Measurements from ENCODE around the gene DCAF10.
"Not testable (repeated sequence)": the region's sequence is repeated elsewhere in the genome, so short reads cannot be mapped to it uniquely, and the experiment has no call there.

Gene DCAF10

GRCh38 chr9:37906312-37907239 lies 106.0 kb downstream of the DCAF10 start:
- H3K4me1 Mint-ChIP-seq = peaks cover 16% of the 10 kb centered on the region
- ATAC-seq = no peak
- no peaks in the 10 kb centered on the region for H3K36me3 Mint-ChIP-seq
- H3K4me3 Mint-ChIP-seq = no peak overlapping the region
- H3K9me3 Mint-ChIP-seq = no peaks in the 10 kb centered on the region
- no peak overlapping the region for H3K27ac Mint-ChIP-seq
- no peaks in the 10 kb centered on the region for H3K27me3 Mint-ChIP-seq

DNA sequence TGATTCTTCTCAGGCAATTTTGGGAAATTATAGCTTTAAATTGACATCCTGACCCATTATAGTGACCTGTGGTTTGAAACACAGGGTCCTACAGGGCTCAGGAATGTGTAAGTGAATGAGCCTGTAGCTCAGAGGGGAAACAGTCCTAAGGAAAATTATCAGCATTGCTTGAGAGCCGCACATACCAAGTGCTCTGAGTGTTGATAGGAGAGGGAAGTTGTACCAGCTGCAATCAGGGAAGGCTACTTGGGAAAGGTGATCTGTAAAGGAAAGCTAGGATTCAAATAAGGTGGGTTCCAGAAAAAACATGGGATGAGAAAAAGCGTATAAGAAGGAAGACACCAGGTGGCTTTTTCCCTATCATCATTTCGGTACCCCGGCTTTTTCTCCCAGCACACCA lies 107.7 kb downstream of the DCAF10 start:
- H3K4me3 Mint-ChIP-seq = no peak overlapping the region
- H3K27me3 Mint-ChIP-seq = no peaks in the 10 kb centered on the region
- ATAC-seq = no peak
- H3K27ac Mint-ChIP-seq = no peak overlapping the region
- H3K4me1 Mint-ChIP-seq = peaks cover 10% of the 10 kb centered on the region
- H3K36me3 Mint-ChIP-seq = no peaks in the 10 kb centered on the region
- H3K9me3 Mint-ChIP-seq = no peaks in the 10 kb centered on the region

DNA sequence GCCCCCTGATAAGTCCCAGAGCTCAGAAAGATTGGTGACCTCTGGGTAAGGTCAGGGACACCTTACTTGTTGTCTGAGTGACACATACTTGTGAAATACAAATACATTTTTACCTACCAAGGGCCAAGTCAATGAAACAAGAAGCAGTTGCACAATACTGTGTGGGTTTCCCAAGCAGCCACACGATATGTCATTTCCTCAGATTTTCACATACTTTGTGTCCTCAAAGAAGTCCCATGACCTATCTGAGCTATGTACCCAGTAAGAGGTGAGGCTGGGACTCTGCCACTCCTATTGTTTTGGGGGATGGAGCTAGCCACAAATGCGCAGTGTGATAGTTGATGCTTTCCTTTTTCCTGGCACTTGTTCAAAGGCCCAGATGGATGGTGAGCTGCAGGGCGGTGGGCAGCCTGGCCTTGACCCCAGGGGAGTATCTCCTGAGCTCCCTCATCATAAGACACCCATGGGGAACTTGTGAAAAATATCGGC lies 108.1 kb downstream of the DCAF10 start:
- Mint-ChIP-seq H3K27ac (no peak overlapping the region), H3K4me3 (no peak overlapping the region), H3K36me3 (no peaks in the 10 kb centered on the region), H3K9me3 (no peaks in the 10 kb centered on the region), H3K4me1 (peaks cover 15% of the 10 kb centered on the region), H3K27me3 (no peaks in the 10 kb centered on the region)
- no peak for ATAC-seq

- H3K27me3 Mint-ChIP-seq = no peaks in the 10 kb centered on the region
- no peak for ATAC-seq
- no peak overlapping the region for H3K4me3 Mint-ChIP-seq
- H3K9me3 Mint-ChIP-seq = no peaks in the 10 kb centered on the region
- no peaks in the 10 kb centered on the region for H3K36me3 Mint-ChIP-seq
- peaks cover 13% of the 10 kb centered on the region for H3K4me1 Mint-ChIP-seq
- no peak overlapping the region for H3K27ac Mint-ChIP-seq
Observed at GRCh38 chr9:37909326-37909725, 108.7 kb downstream of the DCAF10 start.

GRCh38 chr9:37909836-37910235 lies 109.2 kb downstream of the DCAF10 start:
- H3K4me1 Mint-ChIP-seq, H3K27me3 Mint-ChIP-seq, H3K27ac Mint-ChIP-seq, H3K36me3 Mint-ChIP-seq, ATAC-seq, H3K4me3 Mint-ChIP-seq, H3K9me3 Mint-ChIP-seq: not testable (repeated sequence)

- no peaks in the 10 kb centered on the region for H3K27me3 Mint-ChIP-seq
- H3K4me3 Mint-ChIP-seq = no peak overlapping the region
- H3K4me1 Mint-ChIP-seq = peaks cover 7% of the 10 kb centered on the region
- no peak for ATAC-seq
- H3K36me3 Mint-ChIP-seq = no peaks in the 10 kb centered on the region
- H3K9me3 Mint-ChIP-seq = no peaks in the 10 kb centered on the region
- no peak overlapping the region for H3K27ac Mint-ChIP-seq
Observed at GRCh38 chr9:37910271-37910670, 109.7 kb downstream of the DCAF10 start.

DNA sequence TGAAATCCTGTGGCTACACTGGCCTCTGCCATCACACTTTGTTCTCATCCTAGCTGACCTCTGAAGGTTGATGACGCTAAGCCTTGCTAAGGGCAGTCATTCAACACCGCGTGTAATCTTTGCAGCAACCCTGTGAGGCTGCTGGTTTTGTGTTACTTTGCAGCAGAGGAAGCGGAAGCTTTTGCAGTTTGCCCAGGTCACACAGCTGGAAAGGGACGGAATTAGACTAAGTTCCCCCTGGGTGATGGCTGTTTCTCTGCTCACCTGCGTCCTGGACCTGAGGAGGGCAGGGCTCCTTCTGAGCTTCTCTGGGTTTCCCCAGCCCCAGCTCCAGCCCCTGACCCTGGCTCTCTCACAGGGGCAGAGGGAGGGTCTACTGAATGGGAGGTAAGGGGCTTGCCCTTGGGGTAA lies 110.7 kb downstream of the DCAF10 start:
- H3K36me3 Mint-ChIP-seq = no peaks in the 10 kb centered on the region
- no peak overlapping the region for H3K27ac Mint-ChIP-seq
- no peak for ATAC-seq
- H3K27me3 Mint-ChIP-seq = no peaks in the 10 kb centered on the region
- no peak overlapping the region for H3K4me3 Mint-ChIP-seq
- no peaks in the 10 kb centered on the region for H3K9me3 Mint-ChIP-seq
- H3K4me1 Mint-ChIP-seq = peaks cover 7% of the 10 kb centered on the region

- H3K9me3 Mint-ChIP-seq = no peaks in the 10 kb centered on the region
- peaks cover 7% of the 10 kb centered on the region for H3K4me1 Mint-ChIP-seq
- H3K4me3 Mint-ChIP-seq = no peak overlapping the region
- H3K27me3 Mint-ChIP-seq = no peaks in the 10 kb centered on the region
- H3K36me3 Mint-ChIP-seq = no peaks in the 10 kb centered on the region
- no peak overlapping the region for H3K27ac Mint-ChIP-seq
- ATAC-seq = peak; percentile 79
Observed at GRCh38 chr9:37913480-37914153, 113.0 kb downstream of the DCAF10 start.

GRCh38 chr9:37914154-37914551 lies 113.6 kb downstream of the DCAF10 start:
- Mint-ChIP-seq H3K36me3 (no peaks in the 10 kb centered on the region), H3K4me1 (peaks cover 7% of the 10 kb centered on the region), H3K4me3 (no peak overlapping the region), H3K27ac (no peak overlapping the region), H3K9me3 (no peaks in the 10 kb centered on the region), H3K27me3 (no peaks in the 10 kb centered on the region)
- no peak for ATAC-seq

- Mint-ChIP-seq H3K4me1 (peaks cover 7% of the 10 kb centered on the region), H3K27me3 (no peaks in the 10 kb centered on the region), H3K27ac (no peak overlapping the region), H3K4me3 (no peak overlapping the region), H3K36me3 (no peaks in the 10 kb centered on the region), H3K9me3 (no peaks in the 10 kb centered on the region)
- no peak for ATAC-seq
Observed at GRCh38 chr9:37914701-37915358, 114.2 kb downstream of the DCAF10 start.

- H3K36me3 Mint-ChIP-seq = no peaks in the 10 kb centered on the region
- H3K4me3 Mint-ChIP-seq = no peak overlapping the region
- peaks cover 7% of the 10 kb centered on the region for H3K4me1 Mint-ChIP-seq
- H3K27me3 Mint-ChIP-seq = no peaks in the 10 kb centered on the region
- no peak for ATAC-seq
- no peaks in the 10 kb centered on the region for H3K9me3 Mint-ChIP-seq
- H3K27ac Mint-ChIP-seq = no peak overlapping the region
Observed at GRCh38 chr9:37915911-37916470, 115.4 kb downstream of the DCAF10 start.

GRCh38 chr9:37916471-37917312 lies 116.1 kb downstream of the DCAF10 start:
- Mint-ChIP-seq H3K4me3 (no peak overlapping the region), H3K36me3 (no peaks in the 10 kb centered on the region), H3K27ac (no peak overlapping the region), H3K4me1 (peaks cover 7% of the 10 kb centered on the region), H3K27me3 (no peaks in the 10 kb centered on the region), H3K9me3 (no peaks in the 10 kb centered on the region)
- ATAC-seq = no peak
